HepG2 (cell line): ENCODE data around the gene OR6S1. TPM values are rescaled to one million over a fixed set of nuclear protein-coding genes. Genes with fewer than 3 reads are reported as not detected.
A peak's percentile ranks its signal among the peaks of the same experiment; 100 is the strongest.

Experiments used
- ARID4A ChIP-seq: sonication (generic); formaldehyde crosslinking; IDR thresholded peaks from 2 replicates; pipeline ENCODE4 v1.5.0; 2020; ENCODE audit warnings: mild to moderate bottlenecking, missing genetic modification reagents, borderline replicate concordance
- GZF1 ChIP-seq: sonication (generic); formaldehyde crosslinking; IDR thresholded peaks from 2 replicates; pipeline ENCODE4 v1.5.1; 2020; ENCODE audit warnings: mild to moderate bottlenecking, missing genetic modification reagents
- HMG20A ChIP-seq: IDR thresholded peaks from 2 replicates; pipeline ENCODE4 v1.6.1; 2016; ENCODE audit warnings: borderline replicate concordance
- HNRNPH1 ChIP-seq: fragments of 200-400 bp; formaldehyde crosslinking; optimal IDR thresholded peaks from 2 replicates; pipeline ENCODE3; 2017; ENCODE audit warnings: mild to moderate bottlenecking, low read depth, low read length
- KAT7 ChIP-seq: IDR thresholded peaks from 2 replicates; pipeline ENCODE4 v1.6.1; 2018; ENCODE audit warnings: borderline replicate concordance, missing compliant biosample characterization
- ZBTB38 ChIP-seq: sonication (generic); formaldehyde crosslinking; IDR thresholded peaks from 2 replicates; pipeline ENCODE4 v1.5.1; 2020; ENCODE audit warnings: mild to moderate bottlenecking, missing genetic modification reagents
- ZKSCAN8 ChIP-seq: IDR thresholded peaks from 2 replicates; pipeline ENCODE4 v1.6.1; 2016; ENCODE audit warnings: borderline replicate concordance, missing genetic modification reagents, missing compliant biosample characterization
- polyA plus RNA-seq, 8 experiments: library from polyadenylated mRNA; depleted of rRNA in 3 of 8; stranded (reverse) in 7 of 8; unstranded in 1 of 8; fragments of >200 nt; fragmentation: Illumina TruSeq in 4 of 8; extraction: Trizol in 4 of 8; gene quantifications; 2 replicates each; pipeline versions ENCODE4 v1.2.1 to v1.2.3, GENCODE V29; 2011 to 2016; ENCODE audit warnings: low read depth in 4 of 8, missing spikeins in 1 of 8, mixed read lengths in 1 of 8; ENCODE audit not compliant: insufficient read depth in 1 of 8
- total RNA-seq, 5 experiments: library from RNA; depleted of rRNA; stranded (reverse); fragments of >200 nt; fragmentation: Illumina TruSeq; extraction: Trizol; gene quantifications; 2 replicates each; pipeline ENCODE4 v1.2.3, GENCODE V29; 2016; ENCODE audit warnings: low read depth in 1 of 5
- TF ChIP-seq, protein P1 (sequence below): sonication (generic); formaldehyde crosslinking; IDR thresholded peaks from 2 replicates; pipeline ENCODE4 v1.4.0; 2020; ENCODE audit warnings: missing genetic modification reagents, mild to moderate bottlenecking, borderline replicate concordance
- TF ChIP-seq, protein P2 (sequence below): sonication (generic); formaldehyde crosslinking; IDR thresholded peaks from 2 replicates; pipeline ENCODE4 v1.5.0; 2020; ENCODE audit warnings: mild to moderate bottlenecking, missing genetic modification reagents, borderline replicate concordance
- TF ChIP-seq, protein P3 (sequence below): IDR thresholded peaks from 2 replicates; pipeline ENCODE4 v1.6.1; 2012; ENCODE audit warnings: low read length, improper control_type of control experiment

Gene OR6S1
- total and polyA plus RNA-seq, 2 of the 13 experiments (the other 11 are each of a cell fraction or from before 2014, with no cell fraction given), result 0.09 TPM; not detected in 1

DNA sequence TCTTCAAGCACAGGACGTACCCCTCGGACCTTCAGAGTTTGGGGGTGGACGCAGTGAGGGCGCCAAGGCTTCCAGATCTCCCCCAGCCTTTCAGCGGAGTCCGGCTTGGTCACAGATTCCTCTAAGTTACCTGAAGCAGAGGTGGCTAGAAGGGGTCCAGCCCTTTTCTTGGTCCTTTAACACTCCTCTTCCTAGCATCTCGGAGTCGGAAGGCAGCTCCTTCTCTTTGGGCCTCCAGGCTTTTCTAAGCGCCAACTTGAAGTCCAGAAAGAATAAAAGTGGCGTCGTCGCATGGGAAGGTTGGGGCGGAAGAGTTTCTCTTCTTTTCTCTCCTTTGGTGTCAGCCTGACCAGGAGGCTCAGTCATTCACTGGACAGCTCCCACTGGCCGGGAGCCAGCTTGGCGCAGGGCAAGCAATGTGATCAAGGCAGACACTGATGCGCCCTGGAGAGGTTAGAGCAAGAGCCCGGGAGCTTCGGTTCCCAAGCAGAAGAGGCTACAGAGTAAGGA is 9.6 kb downstream of the OR6S1 start (continued):
- TF ChIP-seq ZKSCAN8 (CRISPR knock-in tag) (0 out of 2 replicates have a peak, but pooled peaks have one; percentile 12), HMG20A (CRISPR knock-in tag) (0 out of 2 replicates have a peak, but pooled peaks have one; percentile 15), ZBTB38 (no peak), KAT7 (no peak), ARID4A (peak; percentile 56; the same call in 1 of the 2 replicates), GZF1 (CRISPR knock-in tag) (no peak), HNRNPH1 (peak; percentile 20)
- TF ChIP-seq, protein P1, sequence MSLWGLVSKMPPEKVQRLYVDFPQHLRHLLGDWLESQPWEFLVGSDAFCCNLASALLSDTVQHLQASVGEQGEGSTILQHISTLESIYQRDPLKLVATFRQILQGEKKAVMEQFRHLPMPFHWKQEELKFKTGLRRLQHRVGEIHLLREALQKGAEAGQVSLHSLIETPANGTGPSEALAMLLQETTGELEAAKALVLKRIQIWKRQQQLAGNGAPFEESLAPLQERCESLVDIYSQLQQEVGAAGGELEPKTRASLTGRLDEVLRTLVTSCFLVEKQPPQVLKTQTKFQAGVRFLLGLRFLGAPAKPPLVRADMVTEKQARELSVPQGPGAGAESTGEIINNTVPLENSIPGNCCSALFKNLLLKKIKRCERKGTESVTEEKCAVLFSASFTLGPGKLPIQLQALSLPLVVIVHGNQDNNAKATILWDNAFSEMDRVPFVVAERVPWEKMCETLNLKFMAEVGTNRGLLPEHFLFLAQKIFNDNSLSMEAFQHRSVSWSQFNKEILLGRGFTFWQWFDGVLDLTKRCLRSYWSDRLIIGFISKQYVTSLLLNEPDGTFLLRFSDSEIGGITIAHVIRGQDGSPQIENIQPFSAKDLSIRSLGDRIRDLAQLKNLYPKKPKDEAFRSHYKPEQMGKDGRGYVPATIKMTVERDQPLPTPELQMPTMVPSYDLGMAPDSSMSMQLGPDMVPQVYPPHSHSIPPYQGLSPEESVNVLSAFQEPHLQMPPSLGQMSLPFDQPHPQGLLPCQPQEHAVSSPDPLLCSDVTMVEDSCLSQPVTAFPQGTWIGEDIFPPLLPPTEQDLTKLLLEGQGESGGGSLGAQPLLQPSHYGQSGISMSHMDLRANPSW, result no peak
- TF ChIP-seq, protein P2, sequence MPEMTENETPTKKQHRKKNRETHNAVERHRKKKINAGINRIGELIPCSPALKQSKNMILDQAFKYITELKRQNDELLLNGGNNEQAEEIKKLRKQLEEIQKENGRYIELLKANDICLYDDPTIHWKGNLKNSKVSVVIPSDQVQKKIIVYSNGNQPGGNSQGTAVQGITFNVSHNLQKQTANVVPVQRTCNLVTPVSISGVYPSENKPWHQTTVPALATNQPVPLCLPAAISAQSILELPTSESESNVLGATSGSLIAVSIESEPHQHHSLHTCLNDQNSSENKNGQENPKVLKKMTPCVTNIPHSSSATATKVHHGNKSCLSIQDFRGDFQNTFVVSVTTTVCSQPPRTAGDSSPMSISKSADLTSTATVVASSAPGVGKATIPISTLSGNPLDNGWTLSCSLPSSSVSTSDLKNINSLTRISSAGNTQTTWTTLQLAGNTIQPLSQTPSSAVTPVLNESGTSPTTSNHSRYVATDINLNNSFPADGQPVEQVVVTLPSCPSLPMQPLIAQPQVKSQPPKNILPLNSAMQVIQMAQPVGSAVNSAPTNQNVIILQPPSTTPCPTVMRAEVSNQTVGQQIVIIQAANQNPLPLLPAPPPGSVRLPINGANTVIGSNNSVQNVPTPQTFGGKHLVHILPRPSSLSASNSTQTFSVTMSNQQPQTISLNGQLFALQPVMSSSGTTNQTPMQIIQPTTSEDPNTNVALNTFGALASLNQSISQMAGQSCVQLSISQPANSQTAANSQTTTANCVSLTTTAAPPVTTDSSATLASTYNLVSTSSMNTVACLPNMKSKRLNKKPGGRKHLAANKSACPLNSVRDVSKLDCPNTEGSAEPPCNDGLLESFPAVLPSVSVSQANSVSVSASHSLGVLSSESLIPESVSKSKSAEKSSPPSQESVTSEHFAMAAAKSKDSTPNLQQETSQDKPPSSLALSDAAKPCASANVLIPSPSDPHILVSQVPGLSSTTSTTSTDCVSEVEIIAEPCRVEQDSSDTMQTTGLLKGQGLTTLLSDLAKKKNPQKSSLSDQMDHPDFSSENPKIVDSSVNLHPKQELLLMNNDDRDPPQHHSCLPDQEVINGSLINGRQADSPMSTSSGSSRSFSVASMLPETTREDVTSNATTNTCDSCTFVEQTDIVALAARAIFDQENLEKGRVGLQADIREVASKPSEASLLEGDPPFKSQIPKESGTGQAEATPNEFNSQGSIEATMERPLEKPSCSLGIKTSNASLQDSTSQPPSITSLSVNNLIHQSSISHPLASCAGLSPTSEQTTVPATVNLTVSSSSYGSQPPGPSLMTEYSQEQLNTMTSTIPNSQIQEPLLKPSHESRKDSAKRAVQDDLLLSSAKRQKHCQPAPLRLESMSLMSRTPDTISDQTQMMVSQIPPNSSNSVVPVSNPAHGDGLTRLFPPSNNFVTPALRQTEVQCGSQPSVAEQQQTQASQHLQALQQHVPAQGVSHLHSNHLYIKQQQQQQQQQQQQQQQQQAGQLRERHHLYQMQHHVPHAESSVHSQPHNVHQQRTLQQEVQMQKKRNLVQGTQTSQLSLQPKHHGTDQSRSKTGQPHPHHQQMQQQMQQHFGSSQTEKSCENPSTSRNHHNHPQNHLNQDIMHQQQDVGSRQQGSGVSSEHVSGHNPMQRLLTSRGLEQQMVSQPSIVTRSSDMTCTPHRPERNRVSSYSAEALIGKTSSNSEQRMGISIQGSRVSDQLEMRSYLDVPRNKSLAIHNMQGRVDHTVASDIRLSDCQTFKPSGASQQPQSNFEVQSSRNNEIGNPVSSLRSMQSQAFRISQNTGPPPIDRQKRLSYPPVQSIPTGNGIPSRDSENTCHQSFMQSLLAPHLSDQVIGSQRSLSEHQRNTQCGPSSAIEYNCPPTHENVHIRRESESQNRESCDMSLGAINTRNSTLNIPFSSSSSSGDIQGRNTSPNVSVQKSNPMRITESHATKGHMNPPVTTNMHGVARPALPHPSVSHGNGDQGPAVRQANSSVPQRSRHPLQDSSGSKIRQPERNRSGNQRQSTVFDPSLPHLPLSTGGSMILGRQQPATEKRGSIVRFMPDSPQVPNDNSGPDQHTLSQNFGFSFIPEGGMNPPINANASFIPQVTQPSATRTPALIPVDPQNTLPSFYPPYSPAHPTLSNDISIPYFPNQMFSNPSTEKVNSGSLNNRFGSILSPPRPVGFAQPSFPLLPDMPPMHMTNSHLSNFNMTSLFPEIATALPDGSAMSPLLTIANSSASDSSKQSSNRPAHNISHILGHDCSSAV (CRISPR knock-in tag), result no peak
- TF ChIP-seq, protein P3, sequence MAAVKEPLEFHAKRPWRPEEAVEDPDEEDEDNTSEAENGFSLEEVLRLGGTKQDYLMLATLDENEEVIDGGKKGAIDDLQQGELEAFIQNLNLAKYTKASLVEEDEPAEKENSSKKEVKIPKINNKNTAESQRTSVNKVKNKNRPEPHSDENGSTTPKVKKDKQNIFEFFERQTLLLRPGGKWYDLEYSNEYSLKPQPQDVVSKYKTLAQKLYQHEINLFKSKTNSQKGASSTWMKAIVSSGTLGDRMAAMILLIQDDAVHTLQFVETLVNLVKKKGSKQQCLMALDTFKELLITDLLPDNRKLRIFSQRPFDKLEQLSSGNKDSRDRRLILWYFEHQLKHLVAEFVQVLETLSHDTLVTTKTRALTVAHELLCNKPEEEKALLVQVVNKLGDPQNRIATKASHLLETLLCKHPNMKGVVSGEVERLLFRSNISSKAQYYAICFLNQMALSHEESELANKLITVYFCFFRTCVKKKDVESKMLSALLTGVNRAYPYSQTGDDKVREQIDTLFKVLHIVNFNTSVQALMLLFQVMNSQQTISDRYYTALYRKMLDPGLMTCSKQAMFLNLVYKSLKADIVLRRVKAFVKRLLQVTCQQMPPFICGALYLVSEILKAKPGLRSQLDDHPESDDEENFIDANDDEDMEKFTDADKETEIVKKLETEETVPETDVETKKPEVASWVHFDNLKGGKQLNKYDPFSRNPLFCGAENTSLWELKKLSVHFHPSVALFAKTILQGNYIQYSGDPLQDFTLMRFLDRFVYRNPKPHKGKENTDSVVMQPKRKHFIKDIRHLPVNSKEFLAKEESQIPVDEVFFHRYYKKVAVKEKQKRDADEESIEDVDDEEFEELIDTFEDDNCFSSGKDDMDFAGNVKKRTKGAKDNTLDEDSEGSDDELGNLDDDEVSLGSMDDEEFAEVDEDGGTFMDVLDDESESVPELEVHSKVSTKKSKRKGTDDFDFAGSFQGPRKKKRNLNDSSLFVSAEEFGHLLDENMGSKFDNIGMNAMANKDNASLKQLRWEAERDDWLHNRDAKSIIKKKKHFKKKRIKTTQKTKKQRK, result no peak
